NK-92 (cell line): ENCODE results near the gene SFTA2.
"Not testable (repeated sequence)": the region's sequence is repeated elsewhere in the genome, so short reads cannot be mapped to it uniquely, and the experiment has no call there.

Source experiments
- DNase-seq: peaks from one replicate; lab custom pipeline; 2025; ENCODE audit not compliant: unreplicated experiment; lab: John Stamatoyannopoulos, UW

Gene SFTA2

DNA sequence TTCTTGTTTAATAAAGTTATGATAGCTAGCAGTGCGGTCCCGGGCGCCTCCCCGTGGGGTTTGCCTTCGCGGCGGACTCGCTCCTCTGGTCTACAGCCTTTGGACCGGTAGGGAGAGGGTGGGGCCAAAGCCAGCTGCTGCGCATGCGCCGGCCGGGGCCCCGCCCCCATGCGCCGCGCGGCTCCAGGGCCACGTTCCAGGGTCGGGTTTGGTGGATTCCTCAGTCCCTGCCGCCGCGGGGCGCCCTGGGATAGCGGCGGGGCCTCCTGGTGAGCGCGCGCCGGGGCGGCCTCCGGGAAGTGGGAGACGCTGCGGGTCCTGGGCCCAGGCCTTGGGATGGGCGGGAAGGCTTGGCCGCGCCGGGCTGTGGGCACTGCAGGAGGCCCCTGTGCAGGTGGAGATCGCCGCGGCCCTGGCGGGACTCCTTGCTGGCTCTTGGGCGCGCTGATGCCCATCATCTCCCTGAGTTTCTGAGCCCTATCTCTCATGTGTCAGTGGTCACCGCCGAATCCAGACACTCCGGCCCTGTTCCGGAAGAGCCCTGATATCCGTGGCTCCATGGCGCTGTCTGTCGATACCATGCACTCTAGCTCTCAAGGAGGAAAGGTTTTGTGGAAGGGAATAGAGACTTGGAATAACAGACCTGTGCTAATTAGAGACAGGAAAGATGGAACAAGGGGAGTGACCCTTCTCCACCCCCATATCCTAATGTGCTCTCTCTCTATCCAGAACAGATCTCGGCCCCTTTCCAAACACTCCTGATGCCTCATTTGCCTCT lies 17.7 kb downstream of the SFTA2 start, which contains the start of gene VARS2:
Gene VARS2 (plus strand): TSS at position 163 of the 778 bp plus-strand sequence. CDS start 599 bp downstream, at position 762.
- no peak for DNase-seq

DNA sequence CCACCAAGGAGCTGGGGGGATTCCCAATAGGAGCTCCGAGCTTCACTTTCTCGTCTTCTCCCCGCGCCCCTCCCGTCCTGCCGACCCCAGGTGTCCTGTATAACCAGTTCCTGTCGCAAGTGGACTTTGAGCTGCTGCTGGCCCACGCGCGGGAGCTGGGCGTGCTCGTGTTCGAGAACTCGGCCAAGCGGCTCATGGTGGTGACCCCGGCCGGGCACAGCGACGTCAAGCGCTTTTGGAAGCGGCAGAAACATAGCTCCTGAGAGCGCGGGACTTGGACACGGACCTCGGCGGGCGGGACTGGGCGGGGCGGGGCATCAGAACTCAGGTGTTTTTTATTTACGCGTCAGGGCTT lies 18.3 kb downstream of the SFTA2 start:
- DNase-seq = no peak

GRCh38 chr6:30912746-30913520 lies 19.0 kb downstream of the SFTA2 start:
- no peak for DNase-seq

DNA sequence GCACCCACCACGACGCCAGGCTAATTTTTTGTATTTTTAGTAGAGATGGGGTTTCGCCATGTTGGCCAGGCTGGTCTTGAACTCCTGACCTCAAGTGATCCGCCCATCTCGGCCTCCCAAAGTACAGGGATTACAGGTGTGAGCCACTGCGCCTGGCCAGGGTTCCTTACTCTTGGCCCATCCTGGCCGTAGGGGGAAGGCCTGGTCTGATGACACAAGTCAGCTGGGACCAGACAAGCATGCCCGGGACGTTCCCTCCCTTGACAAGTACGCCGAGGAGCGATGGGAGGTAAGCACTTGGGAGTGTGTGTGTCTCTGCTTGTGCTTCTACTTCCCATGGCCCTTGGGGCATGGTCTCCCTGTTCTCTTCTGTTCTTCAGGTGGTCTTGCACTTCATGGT lies 21.5 kb downstream of the SFTA2 start:
- not testable (repeated sequence) for DNase-seq

DNA sequence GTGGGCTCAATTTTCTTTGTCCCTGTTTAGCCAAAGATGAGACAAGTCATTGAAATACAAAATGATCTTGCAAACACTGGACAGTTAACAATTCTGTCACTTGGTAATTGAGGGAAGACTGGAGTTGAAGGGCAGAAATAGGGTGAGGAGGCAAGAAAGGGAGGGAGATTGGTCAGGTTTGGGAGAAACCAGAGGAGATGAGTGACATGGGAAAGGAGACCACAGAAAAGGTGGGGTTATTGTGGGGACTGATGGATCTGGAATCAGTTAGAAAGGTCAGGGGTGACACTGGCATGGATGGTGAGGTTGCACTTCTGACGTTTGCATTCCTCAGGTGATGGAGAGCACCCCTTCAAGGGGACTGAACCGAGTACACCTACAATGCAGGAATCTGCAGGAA lies 23.3 kb downstream of the SFTA2 start:
- no peak for DNase-seq

DNA sequence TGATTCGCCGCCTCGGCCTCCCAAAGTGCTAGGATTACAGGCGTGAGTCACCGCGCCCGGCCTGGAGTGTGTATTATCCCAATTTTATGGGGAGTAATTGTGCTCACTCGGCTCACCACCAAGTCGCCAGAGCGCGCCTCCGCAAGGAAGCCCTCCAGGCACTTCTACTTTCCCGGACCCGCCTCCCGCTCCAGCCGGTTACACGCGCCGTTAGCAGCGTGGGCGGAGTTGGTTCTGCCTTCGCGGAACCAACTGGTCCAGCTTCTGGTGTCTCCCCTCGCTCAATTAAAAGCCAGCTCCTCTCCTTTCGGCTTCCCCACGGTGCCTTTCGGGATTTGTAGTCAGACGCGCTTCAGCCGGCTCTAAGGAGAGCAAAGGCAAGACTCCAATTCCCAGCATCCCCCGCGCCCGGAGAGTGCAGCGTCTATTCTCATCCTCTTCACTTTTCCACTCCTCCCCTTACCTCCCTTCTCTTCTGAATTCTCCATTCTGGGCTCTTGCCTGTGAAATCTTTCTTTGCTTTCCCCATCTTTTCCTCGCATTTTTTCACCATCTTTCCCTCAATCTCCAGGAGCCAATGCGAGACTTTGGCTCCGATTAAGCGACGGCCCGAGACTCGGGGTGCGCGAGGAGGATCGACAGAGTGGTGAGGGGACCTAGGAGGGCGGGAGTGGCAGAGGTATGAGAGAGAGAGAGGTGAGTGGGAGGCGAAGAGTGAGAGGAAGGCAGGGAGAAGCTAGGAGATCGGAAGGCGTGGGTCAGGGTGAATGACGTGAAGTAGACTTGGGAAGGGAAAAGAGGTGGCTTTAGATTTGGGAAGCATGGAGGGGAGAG lies 24.0 kb downstream of the SFTA2 start, which contains the start of gene GTF2H4:
Gene GTF2H4 (plus strand): TSS at position 450 of the 834 bp plus-strand sequence.
- DNase-seq = peak; percentile 54

DNA sequence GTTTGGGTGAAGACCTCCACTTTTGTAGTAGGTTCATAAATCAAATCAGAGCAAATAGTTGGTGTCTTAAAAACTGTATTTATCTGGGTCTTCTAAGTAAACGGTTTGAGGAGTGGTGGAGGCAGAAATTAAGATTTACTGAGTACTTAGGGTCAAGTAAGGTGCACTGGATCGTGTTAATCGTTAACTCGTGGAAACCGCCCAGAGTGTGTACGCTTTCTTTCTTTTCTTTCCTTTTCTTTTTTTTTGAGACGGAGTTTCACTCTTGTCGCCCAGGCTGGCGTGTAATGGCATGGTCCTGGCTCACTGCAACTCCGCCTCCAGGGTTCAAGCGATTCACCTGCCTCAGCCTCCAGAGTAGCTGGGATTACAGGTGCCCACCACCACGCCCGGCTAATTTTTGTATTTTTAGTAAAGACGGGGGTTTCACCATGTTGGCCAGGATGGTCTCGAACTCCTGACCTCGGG lies 24.6 kb downstream of the SFTA2 start:
- not testable (repeated sequence) for DNase-seq

DNA sequence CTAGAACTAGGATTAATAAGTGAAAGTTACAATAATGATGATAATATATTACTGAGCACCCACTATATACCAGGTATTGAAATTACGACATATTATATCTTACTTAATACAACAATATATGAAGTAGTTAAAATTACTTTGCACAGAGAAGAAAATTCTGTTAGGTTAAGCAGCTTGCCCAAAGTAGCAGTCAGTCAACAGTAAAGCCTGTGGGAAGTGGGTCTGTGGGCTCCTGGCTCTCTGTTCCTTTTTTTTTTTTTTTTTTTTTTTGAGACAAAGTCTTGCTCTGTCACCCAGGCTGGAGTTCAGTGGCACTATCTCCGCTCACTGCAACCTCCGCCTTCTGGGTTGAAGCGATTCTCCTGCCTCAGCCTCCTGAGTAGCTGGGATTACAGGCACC lies 28.7 kb downstream of the SFTA2 start:
- no peak for DNase-seq

- no peak for DNase-seq
Measured at GRCh38 chr6:30902709-30903108, 29.3 kb downstream of the SFTA2 start.

DNA sequence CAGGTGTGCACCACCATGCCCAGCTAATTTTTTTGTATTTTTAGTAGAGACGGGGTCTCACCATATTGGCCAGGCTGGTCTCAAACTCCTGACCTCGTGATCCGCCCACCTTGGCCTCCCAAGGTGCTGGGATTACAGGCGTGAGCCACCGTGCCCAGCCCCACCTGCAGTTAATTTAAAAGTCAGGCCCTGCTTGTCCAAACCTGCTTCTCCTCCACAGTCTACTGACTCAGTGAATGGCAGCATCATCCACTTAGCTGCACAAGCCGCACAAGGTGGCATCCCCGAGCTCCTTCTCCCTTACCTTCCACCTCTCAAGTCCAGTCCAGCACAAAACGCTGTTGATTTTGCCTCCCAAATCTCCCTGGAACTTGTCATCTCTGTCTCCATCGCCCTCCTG lies 29.8 kb downstream of the SFTA2 start:
- DNase-seq = not testable (repeated sequence)

- no peak for DNase-seq
Measured at GRCh38 chr6:30901436-30901835, 30.5 kb downstream of the SFTA2 start.

DNA sequence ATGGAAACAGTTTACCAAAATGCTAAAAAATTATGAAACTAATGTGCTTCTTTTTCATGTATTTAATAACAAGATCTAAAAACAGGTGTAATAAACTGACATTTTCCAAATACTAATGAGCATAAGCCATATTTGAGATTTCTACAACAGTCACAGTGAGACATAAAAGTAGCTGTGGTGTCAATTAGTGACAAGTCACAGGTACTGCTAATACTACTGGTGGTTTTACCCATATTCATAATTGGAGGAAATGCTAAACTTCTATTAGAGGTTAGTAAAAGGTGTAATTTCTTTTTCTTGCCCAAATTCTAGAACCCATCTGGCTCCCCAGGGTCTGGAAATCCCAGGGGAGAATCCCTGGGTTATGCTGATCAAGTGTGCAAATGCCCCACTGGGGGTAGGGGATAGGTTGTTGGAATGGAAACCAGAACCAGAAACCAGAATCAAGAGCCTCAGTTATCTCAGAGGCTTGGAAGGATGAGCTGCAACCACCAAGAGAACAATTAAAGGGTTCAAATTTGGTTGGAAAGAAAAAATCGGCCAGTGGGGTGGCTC lies 31.0 kb downstream of the SFTA2 start:
- no peak for DNase-seq

- no peak for DNase-seq
Measured at GRCh38 chr6:30898750-30899360, 33.1 kb downstream of the SFTA2 start.

DNA sequence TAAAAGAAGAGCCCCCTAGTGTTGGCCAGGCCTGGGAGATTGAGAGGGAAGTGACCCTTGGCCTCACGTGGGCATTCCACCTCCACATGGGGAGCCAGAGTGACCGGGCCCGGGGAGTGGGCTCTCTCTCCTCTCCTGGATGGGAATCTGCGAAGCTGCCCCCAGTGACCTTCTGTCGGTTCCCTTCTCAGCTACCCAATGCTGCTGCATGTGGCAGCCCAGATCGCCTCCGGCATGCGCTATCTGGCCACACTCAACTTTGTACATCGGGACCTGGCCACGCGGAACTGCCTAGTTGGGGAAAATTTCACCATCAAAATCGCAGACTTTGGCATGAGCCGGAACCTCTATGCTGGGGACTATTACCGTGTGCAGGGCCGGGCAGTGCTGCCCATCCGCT lies 34.1 kb downstream of the SFTA2 start:
- DNase-seq = no peak

DNA sequence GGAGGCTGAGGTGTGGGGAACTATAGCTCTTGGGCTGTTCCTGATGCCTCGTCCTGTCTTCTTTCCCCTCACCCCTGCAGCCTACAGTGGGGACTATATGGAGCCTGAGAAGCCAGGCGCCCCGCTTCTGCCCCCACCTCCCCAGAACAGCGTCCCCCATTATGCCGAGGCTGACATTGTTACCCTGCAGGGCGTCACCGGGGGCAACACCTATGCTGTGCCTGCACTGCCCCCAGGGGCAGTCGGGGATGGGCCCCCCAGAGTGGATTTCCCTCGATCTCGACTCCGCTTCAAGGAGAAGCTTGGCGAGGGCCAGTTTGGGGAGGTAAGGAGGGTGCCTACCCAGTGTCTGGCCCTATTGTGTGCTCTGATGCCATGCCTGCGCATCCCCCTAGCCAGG lies 35.4 kb downstream of the SFTA2 start:
- no peak for DNase-seq

DNA sequence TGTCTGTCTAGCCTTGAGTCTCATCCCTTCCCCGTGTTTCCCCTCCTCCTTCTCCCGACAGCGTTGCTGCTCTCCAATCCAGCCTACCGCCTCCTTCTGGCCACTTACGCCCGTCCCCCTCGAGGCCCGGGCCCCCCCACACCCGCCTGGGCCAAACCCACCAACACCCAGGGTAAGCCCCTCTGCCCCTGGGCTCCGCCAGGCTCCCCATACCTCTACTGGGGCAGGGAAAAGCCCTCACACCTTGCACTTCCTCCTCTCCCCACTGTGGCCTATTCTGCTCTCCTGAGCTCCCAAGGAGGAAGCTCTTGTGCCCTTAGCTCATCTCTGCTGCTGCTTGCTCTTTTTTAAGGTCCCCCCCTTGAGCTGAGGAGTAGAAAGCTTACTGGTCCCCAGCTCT lies 36.6 kb downstream of the SFTA2 start:
- DNase-seq = no peak

DNA sequence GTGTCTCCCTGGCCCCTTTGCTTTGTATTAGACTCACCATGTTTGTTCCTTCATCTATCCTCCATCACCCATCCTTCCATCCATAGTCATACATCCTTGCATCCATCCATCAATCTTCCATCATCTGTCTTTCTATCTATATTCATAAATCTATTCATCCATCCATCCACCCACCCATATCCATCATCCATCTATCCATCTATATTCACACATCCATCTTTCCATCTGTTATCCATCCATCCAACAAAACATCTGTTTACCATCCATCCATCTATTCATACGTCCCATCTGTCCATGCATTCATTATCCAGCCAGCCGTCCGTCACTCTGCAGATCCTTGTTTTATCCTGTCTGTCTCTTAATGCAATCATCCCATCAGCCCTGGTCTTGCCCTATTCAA lies 37.0 kb downstream of the SFTA2 start:
- no peak for DNase-seq

GRCh38 chr6:30894381-30894780 lies 37.6 kb downstream of the SFTA2 start:
- DNase-seq = no peak

- DNase-seq = no peak
Measured at GRCh38 chr6:30893666-30894065, 38.3 kb downstream of the SFTA2 start.

GRCh38 chr6:30893001-30893591 lies 38.9 kb downstream of the SFTA2 start:
- no peak for DNase-seq
